ENCODE results near the gene SNN.

SNN gene

GRCh38 chr16:11650641-11651591 lies 17.3 kb upstream of the SNN start:
- Histone ChIP-seq H2AFZ (ENCODE audit: insufficient read depth, low read length, poor library complexity) (no peak overlapping the region), H2AK5ac (ENCODE audit: low read length) (no peak overlapping the region), H2BK120ac (ENCODE audit: insufficient read depth, low read length, poor library complexity) (no peak overlapping the region), H4K8ac (ENCODE audit: low read depth, low read length) (no peak overlapping the region), H3K36me3 (ENCODE audit: control insufficient read depth in 1 of 2, insufficient read depth in 2 of 2, low read length in 2 of 2) (no peaks in the 10 kb centered on the region), H2BK5ac (ENCODE audit: low read depth, low read length, poor library complexity) (no peak overlapping the region), H3K23ac (ENCODE audit: low read length) (no peak overlapping the region), H3K79me1 (ENCODE audit: low read length) (no peaks in the 10 kb centered on the region), H3K4ac (ENCODE audit: low read depth, low read length) (no peak overlapping the region), H3K4me3 (ENCODE audit: low read depth, low read length) (no peak overlapping the region), H4K12ac (ENCODE audit: low read depth, low read length) (no peak overlapping the region), H3K4me2 (ENCODE audit: low read length) (no peak overlapping the region), H3K79me2 (ENCODE audit: control insufficient read depth, insufficient read depth, low read length, poor library complexity) (no peaks in the 10 kb centered on the region), H2BK12ac (ENCODE audit: low read length) (no peak overlapping the region), H4K91ac (ENCODE audit: low read depth, low read length) (no peak overlapping the region), H3K27ac (ENCODE audit: low read depth, low read length) (no peak overlapping the region), H3K9ac (ENCODE audit: low read length) (no peak overlapping the region), H3K27me3 (ENCODE audit: insufficient read depth, low read length) (no peaks in the 10 kb centered on the region), H3K14ac (ENCODE audit: low read length) (no peak overlapping the region), H3K18ac (ENCODE audit: low read length) (no peak overlapping the region), H3K4me1 (ENCODE audit: control insufficient read depth in 1 of 2, insufficient read depth in 2 of 2, low read length in 2 of 2) (no peaks in the 10 kb centered on the region), H3K9me3 (ENCODE audit: insufficient read depth, low read depth, low read length) (no peaks in the 10 kb centered on the region)
- no CpG with 5 or more reads among the region's 18 CpGs for WGBS (ENCODE audit: extremely low coverage, insufficient coverage, insufficient read length)
- DNase-seq, result no peak

DNA sequence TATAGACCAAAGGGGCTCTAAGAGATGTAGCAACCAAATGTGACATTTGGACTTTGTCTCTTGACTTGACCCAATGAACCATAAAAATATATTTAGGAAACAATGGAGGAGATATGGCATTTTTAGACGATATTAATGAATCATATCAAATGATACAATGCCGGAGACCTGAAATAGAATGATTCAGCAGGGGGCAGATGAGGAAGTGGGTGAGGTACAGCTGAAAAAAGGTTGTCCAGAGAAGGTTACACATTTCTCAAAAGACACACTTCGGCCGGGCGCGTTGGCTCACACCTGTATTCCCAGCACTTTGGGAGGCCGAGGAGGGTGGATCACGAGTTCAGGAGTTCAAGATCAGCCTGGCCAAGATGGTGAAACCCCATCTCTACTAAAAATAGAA lies 16.5 kb upstream of the SNN start:
- no peak for DNase-seq
- Histone ChIP-seq H2AK5ac (ENCODE audit: low read length) (no peak overlapping the region), H3K4me2 (ENCODE audit: low read length) (no peak overlapping the region), H2BK12ac (ENCODE audit: low read length) (no peak overlapping the region), H2BK120ac (ENCODE audit: insufficient read depth, low read length, poor library complexity) (no peak overlapping the region), H3K36me3 (ENCODE audit: control insufficient read depth in 1 of 2, insufficient read depth in 2 of 2, low read length in 2 of 2) (no peaks in the 10 kb centered on the region), H3K4me3 (ENCODE audit: low read depth, low read length) (no peak overlapping the region), H2BK5ac (ENCODE audit: low read depth, low read length, poor library complexity) (no peak overlapping the region), H4K8ac (ENCODE audit: low read depth, low read length) (no peak overlapping the region), H4K91ac (ENCODE audit: low read depth, low read length) (no peak overlapping the region), H2AFZ (ENCODE audit: insufficient read depth, low read length, poor library complexity) (no peak overlapping the region), H4K12ac (ENCODE audit: low read depth, low read length) (no peak overlapping the region), H3K23ac (ENCODE audit: low read length) (no peak overlapping the region), H3K27ac (ENCODE audit: low read depth, low read length) (no peak overlapping the region), H3K4ac (ENCODE audit: low read depth, low read length) (no peak overlapping the region), H3K18ac (ENCODE audit: low read length) (no peak overlapping the region), H3K4me1 (ENCODE audit: control insufficient read depth in 1 of 2, insufficient read depth in 2 of 2, low read length in 2 of 2) (no peaks in the 10 kb centered on the region), H3K14ac (ENCODE audit: low read length) (no peak overlapping the region), H3K79me1 (ENCODE audit: low read length) (no peaks in the 10 kb centered on the region), H3K9ac (ENCODE audit: low read length) (no peak overlapping the region), H3K27me3 (ENCODE audit: insufficient read depth, low read length) (no peaks in the 10 kb centered on the region), H3K9me3 (ENCODE audit: insufficient read depth, low read depth, low read length) (no peaks in the 10 kb centered on the region), H3K79me2 (ENCODE audit: control insufficient read depth, insufficient read depth, low read length, poor library complexity) (no peaks in the 10 kb centered on the region)
- no CpG with 5 or more reads among the region's 8 CpGs for WGBS (ENCODE audit: extremely low coverage, insufficient coverage, insufficient read length)

DNA sequence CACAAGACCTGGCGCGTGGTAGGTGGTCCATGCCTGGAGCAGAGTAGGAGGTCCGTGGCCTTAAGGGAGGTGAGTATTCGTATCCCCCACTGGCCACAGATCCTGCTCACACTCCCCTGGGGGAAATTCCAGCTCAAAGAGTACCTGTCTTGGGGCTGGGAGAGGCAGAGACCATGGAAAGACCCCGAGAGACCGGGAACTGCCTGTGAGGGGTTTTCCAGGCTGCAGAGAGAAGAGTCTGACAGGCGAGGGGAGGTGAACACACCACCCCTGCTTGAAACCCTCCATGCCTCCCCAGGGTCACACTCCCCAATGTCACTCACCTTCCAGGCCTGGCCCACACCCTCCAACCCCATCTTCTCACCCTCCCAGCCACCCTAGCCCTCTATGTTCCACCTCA lies 12.6 kb upstream of the SNN start:
- H3K79me2 ChIP-seq (ENCODE audit: control insufficient read depth, insufficient read depth, low read length, poor library complexity), result no peaks in the 10 kb centered on the region
- H3K9ac ChIP-seq (ENCODE audit: low read length), result peak overlapping the region; percentile 36
- no peak overlapping the region for H4K12ac ChIP-seq (ENCODE audit: low read depth, low read length)
- H2AK5ac ChIP-seq (ENCODE audit: low read length), result no peak overlapping the region
- H2BK5ac ChIP-seq (ENCODE audit: low read depth, low read length, poor library complexity), result no peak overlapping the region
- no peak for DNase-seq
- no peak overlapping the region for H3K4me3 ChIP-seq (ENCODE audit: low read depth, low read length)
- no peak overlapping the region for H3K4ac ChIP-seq (ENCODE audit: low read depth, low read length)
- H3K9me3 ChIP-seq (ENCODE audit: insufficient read depth, low read depth, low read length), result no peaks in the 10 kb centered on the region
- H3K27ac ChIP-seq (ENCODE audit: low read depth, low read length), result no peak overlapping the region
- H3K4me1 ChIP-seq (ENCODE audit: control insufficient read depth in 1 of 2, insufficient read depth in 2 of 2, low read length in 2 of 2), result peaks cover 6 to 8% of the 10 kb centered on the region in 2 experiments
- no CpG with 5 or more reads among the region's 7 CpGs for WGBS (ENCODE audit: extremely low coverage, insufficient coverage, insufficient read length)
- H3K79me1 ChIP-seq (ENCODE audit: low read length), result peaks cover 3% of the 10 kb centered on the region
- no peak overlapping the region for H3K23ac ChIP-seq (ENCODE audit: low read length)
- H3K36me3 ChIP-seq (ENCODE audit: control insufficient read depth in 1 of 2, insufficient read depth in 2 of 2, low read length in 2 of 2), result no peaks in the 10 kb centered on the region
- H2AFZ ChIP-seq (ENCODE audit: insufficient read depth, low read length, poor library complexity), result no peak overlapping the region
- H2BK120ac ChIP-seq (ENCODE audit: insufficient read depth, low read length, poor library complexity), result no peak overlapping the region
- no peak overlapping the region for H4K8ac ChIP-seq (ENCODE audit: low read depth, low read length)
- no peak overlapping the region for H2BK12ac ChIP-seq (ENCODE audit: low read length)
- no peak overlapping the region for H3K14ac ChIP-seq (ENCODE audit: low read length)
- H3K4me2 ChIP-seq (ENCODE audit: low read length), result no peak overlapping the region
- H3K27me3 ChIP-seq (ENCODE audit: insufficient read depth, low read length), result no peaks in the 10 kb centered on the region
- no peak overlapping the region for H3K18ac ChIP-seq (ENCODE audit: low read length)
- no peak overlapping the region for H4K91ac ChIP-seq (ENCODE audit: low read depth, low read length)

GRCh38 chr16:11657556-11657955 lies 10.7 kb upstream of the SNN start:
- H3K4me2 ChIP-seq (ENCODE audit: low read length), result no peak overlapping the region
- no peak overlapping the region for H3K18ac ChIP-seq (ENCODE audit: low read length)
- H4K91ac ChIP-seq (ENCODE audit: low read depth, low read length), result no peak overlapping the region
- H3K36me3 ChIP-seq (ENCODE audit: control insufficient read depth in 1 of 2, insufficient read depth in 2 of 2, low read length in 2 of 2), result no peaks in the 10 kb centered on the region
- H3K9me3 ChIP-seq (ENCODE audit: insufficient read depth, low read depth, low read length), result no peaks in the 10 kb centered on the region
- H3K14ac ChIP-seq (ENCODE audit: low read length), result no peak overlapping the region
- no peak overlapping the region for H4K12ac ChIP-seq (ENCODE audit: low read depth, low read length)
- no peak overlapping the region for H2BK5ac ChIP-seq (ENCODE audit: low read depth, low read length, poor library complexity)
- H4K8ac ChIP-seq (ENCODE audit: low read depth, low read length), result no peak overlapping the region
- no peaks in the 10 kb centered on the region for H3K27me3 ChIP-seq (ENCODE audit: insufficient read depth, low read length)
- H3K23ac ChIP-seq (ENCODE audit: low read length), result no peak overlapping the region
- no peak overlapping the region for H3K27ac ChIP-seq (ENCODE audit: low read depth, low read length)
- DNase-seq, result no peak
- H3K4ac ChIP-seq (ENCODE audit: low read depth, low read length), result no peak overlapping the region
- H3K9ac ChIP-seq (ENCODE audit: low read length), result no peak overlapping the region
- H3K4me1 ChIP-seq (ENCODE audit: control insufficient read depth in 1 of 2, insufficient read depth in 2 of 2, low read length in 2 of 2), result peaks cover 6 to 8% of the 10 kb centered on the region in 2 experiments
- H2AFZ ChIP-seq (ENCODE audit: insufficient read depth, low read length, poor library complexity), result no peak overlapping the region
- no peak overlapping the region for H2BK120ac ChIP-seq (ENCODE audit: insufficient read depth, low read length, poor library complexity)
- H2AK5ac ChIP-seq (ENCODE audit: low read length), result no peak overlapping the region
- H3K79me2 ChIP-seq (ENCODE audit: control insufficient read depth, insufficient read depth, low read length, poor library complexity), result no peaks in the 10 kb centered on the region
- peaks cover 3% of the 10 kb centered on the region for H3K79me1 ChIP-seq (ENCODE audit: low read length)
- H2BK12ac ChIP-seq (ENCODE audit: low read length), result no peak overlapping the region
- WGBS (ENCODE audit: extremely low coverage, insufficient coverage, insufficient read length), result no CpG with 5 or more reads among the region's 8 CpGs
- H3K4me3 ChIP-seq (ENCODE audit: low read depth, low read length), result no peak overlapping the region

Data from trophoblast cell (in vitro differentiated cells and primary cell).